ENCODE measurements around the gene IFNG-AS1.

IFNG-AS1 gene

DNA sequence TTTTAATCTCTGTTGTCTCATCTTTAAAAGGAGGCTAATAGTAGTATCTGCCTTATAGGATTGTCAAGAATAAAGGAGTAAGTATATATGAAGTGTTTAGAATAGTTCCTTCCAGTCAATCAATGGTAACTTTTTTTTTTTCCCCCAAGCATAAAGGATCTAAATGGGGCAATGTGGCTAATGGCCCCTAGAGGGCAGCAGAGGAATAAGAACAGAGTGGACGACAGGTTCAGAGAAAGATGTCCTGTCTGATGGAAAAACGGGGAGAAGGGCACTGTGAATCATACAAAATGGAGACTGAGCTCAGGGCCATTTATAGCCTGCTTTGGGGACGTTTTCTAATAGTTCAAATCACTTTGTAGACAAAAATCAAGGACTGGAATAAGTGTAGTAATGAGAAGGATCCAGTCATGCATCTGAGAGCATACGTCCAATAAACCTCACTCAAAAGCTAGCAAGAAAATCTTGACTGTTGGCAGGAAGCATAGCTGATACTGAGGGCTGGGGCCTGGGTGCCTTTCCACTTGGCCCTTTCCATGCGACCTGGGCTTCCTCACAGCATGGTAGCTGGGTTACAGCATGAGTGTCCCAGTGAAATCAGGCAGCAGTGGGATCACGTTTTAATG, 51.3 kb downstream of the IFNG-AS1 start:
- DNase-seq: peak; percentile 45

DNA sequence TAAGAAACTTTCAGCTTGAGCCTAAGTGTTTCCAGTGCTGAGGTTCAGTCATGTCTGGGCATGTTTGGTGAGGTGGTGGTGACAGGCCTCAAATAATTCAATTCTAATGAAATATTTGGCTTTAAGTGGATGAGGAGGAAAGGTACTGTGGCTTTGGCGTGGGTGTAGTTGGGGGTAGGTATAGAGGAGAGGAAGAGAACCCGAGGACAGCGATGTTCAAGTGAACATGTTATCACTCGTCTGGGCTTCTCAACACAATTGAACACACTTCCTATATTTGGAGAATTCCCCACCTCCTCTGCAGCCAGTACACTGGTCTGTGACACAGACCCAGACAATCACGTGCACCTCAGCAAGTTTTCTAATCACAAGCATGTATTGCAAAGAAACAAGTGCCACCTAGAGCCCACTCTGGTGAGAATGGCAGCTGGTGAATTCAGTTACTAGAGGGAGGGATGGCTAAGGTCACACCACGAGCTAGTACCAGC, 53.0 kb downstream of the IFNG-AS1 start:
- DNase-seq: no peak

DNA sequence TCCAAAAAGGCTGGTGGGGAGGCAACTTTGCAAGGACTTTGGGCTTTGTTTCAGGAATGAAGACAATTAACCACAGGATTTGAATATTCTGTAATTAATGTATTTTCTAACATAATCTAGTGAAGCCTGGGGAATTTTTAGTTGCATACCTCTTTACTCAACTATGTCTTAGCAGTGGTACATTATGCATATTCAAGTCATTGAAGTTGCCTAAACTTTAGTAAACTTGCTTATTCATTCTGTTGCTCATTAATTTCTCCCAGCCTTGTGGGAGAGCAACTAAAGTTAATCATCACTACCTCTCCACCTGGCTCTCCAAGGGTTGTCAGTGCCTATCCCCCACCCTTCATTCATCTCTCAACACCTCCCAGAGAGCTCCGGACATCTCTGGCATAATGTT, 54.2 kb downstream of the IFNG-AS1 start:
- no peak for DNase-seq

DNA sequence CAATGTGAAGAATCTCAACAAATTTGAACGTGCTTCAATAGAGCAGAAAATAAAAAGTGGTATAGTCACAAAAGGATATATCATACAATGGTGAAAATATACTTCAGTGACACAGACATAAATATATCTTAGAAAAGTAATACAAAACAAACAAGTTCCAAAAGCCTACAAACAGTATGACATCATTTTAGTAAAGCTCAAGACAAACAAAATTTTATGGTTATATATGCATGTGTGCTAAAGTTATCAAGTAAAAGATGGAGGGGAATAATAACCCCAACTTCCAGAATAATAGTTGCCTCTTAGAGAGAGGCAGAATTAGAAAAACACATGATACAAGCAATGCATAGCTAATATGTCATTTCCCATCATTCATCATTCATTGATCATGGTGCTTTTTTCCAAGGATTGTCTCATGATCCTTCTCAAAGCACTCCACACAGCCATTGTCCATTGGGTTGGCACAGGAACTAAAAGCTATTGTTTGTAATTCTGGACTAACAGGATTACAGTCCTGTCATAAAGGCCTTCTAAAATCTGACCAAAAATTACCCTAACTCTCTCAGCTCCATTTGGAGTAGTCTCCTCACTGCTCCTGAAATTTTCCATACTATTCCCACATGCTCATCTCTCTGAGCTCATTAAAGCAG, 59.5 kb downstream of the IFNG-AS1 start:
- DNase-seq: no peak

DNA sequence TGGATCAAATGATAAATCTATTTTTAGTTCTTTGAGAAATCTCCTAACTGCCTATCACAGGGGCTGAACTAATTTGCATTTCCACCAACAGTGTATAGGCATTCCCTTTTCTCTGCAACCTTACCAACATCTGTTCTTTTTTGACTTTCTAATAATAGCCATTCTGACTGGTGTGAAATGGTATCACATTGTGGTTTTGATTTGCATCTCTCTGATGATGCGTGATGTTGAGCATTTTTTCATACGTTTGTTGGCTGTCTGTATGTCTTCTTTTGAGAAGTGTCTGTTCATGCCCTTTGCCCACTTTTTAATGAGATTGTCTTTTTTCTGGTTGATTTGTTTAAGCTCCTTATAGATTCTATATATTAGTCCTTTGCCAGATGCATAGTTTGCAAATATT, 67.1 kb downstream of the IFNG-AS1 start:
- no peak for DNase-seq

DNA sequence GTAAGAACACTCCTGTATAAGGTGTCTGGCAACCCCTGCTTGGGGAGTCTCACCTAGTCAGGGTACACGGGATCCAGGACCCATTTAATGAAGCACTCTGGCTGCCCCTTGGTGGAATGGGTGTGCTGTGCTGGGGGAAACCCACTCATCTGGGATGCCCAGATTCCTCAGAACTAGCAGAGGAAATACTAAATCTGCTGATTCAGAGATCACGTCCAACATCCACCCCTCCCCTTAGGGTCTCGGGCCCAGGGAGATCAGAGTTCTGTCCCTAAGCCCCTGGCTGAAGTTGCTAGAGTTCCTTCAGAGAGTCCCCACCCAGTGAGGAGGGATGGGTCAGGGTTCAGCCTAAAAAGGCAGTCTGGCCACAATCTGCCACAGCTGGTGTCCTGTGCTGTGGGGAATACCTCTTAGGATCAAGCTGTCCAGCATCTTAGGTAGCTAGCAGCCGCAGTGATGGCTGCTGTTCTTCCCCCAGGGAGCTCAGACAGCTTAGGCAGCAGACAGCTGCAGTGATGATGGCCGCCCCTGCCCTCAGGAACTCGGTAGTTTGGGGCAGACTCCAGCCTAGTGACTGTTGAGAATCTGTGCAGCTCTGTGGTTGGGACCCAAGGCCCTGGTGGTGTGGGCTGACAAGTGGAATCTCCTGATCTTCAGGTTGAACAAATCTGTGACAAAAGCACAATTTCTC, 74.8 kb downstream of the IFNG-AS1 start:
- no peak for DNase-seq

DNA sequence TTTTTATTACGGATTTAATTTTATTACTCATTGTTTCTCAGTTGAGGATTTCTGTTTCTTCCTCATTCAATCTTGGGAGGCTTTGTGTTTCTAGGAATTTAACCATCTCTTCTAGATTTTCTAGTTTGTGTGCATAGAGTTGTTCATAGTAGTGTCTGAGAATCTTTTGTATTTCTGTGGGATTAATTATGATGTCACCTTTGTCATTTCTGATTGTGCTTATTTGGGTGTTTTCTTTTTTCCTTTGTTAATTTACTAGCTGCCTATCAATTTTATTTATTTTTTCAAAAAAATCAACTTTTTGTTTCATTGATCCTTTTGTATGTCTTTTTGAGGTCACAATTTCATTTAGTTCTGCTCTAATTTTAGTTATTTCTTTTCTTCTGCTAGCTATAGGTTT, 75.9 kb downstream of the IFNG-AS1 start:
- no peak for DNase-seq

DNA sequence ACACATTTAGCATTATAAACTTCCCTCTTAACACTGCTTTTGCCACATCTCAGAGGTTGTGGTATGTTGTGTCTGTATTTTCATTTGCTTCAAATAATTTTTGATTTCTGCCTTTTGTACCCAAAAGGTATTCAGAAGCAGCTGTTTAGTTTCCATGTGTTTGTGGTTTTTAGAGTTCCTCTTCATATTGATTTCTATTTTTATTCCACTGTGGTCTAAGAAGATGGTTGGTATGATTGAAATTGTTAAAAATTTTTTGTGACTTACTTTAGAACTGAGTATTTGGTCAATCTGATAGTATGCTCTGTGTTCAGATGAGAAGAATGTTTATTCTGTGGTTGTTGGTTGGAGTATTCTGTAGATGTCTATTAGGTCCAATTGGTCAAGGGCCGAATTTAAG, 76.4 kb downstream of the IFNG-AS1 start:
- no peak for DNase-seq

DNA sequence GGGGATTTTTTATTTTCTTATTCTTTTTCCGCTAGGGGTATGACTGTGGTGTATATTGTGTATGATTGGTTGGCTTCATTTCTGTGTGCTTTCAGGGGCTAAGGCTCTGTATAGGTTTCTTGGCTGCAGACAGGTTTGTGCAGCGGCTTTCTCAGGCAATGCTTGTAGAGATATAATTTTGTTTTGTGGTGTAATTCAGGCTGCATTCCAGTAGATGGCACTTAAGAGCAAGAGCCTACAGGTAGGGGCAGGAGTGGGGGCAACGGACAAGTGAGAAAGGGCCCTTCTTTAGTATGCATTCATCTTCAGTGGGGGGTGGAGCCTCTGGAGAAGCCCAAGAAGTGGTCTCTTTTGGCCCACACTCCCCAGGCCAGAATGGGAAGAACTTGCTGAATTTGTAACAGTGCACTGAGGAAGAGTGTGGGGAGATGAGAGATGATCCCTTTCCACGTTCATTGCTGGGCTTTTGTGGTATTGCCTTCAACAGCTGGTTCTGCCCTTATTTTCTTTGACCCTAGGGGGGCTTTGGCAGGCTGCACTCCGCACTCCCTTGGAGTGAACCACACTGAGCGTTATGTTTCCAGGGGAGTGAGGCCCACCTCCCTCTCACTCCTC, 78.6 kb downstream of the IFNG-AS1 start:
- DNase-seq: no peak

DNA sequence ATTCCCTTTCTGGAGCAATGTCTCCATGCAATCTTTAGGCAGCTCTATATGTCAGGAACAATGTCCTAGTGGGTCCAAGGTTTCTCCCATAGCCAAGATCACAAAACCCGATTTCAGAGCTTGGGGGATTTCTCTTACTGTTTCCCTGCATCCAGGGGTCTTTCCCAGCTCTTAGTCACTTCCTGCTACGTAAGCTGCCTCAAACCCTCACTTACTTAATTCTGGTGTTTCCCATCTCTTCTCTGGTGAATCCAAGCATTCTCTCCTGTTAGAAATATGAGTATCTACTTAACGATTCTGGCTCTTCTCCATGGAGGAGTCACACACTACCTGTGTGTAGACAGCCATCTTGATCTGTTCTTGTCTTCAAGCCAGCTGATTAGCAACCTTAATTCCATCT, 80.0 kb downstream of the IFNG-AS1 start:
- no peak for DNase-seq

All from stimulated activated CD4-positive, alpha-beta T cell treated with anti-CD3 and anti-CD28 coated beads, Interleukin-12 subunit alpha, Interleukin-12 subunit beta, amount 100 ng/mL, for 4 hours (primary cell).